ENCODE measurements around the gene ZIC2.

The ZIC2 gene

DNA sequence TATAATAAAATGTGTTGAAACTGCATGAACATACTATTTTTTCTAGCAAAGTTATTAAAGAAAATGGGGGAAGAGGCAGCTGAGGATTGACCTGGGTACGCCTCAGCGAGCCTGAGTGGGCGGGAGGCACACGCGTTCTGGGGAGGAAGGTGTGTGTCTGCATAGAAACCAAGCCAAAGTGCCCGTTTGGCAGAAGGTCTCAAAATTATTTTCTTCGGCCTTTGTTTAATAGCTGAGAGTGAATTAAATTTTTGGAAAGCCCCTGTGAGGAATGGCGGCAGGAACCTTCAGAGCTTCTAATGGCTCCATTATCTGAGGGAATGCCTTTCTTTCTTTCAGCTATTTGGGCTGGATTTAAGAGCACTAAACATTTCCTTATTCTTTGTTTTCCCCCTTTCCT lies 5.2 kb downstream of the ZIC2 start:
- no peak for DNase-seq

DNA sequence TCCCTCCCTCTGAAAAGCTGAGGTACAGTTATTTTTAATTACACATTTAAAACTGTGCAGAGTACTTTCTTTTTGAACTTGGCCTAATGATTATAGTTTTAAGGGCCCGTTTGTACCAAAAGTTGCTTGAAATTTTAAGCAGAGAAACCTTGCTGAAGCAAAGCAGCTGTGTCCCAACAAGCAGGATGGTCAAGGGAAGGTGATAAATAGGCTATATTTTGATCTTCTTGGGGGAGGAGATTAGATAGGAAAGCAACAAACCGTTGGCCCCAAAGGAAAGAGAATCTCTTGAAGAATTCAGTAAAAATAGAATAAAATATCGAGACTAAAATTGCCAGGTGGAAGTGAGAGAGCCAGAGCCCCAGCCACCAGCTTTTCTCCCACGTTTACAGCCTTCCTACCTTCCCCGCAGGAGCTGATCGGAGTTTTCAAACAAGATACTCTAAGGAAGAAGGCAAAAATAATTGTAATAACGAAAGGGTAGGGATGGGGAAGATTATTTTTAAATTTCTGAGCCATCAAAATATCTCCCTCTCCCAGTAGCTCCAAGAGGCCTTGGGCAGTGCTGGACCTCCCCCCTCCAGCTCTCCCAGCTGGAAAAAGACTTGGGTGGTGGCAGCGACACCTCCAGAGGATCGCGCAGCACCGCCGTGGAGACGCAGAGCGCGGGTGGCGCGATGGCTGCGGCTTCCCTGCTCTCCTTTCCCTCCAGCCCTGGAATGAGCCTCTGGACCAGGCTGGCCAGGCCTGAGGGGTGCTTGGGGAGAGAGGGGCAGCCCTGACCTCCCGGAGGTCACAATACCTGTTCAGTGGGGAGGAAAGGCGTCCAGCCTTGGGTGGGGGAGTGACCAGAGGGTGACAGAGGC lies 5.8 kb downstream of the ZIC2 start:
- DNase-seq: no peak

DNA sequence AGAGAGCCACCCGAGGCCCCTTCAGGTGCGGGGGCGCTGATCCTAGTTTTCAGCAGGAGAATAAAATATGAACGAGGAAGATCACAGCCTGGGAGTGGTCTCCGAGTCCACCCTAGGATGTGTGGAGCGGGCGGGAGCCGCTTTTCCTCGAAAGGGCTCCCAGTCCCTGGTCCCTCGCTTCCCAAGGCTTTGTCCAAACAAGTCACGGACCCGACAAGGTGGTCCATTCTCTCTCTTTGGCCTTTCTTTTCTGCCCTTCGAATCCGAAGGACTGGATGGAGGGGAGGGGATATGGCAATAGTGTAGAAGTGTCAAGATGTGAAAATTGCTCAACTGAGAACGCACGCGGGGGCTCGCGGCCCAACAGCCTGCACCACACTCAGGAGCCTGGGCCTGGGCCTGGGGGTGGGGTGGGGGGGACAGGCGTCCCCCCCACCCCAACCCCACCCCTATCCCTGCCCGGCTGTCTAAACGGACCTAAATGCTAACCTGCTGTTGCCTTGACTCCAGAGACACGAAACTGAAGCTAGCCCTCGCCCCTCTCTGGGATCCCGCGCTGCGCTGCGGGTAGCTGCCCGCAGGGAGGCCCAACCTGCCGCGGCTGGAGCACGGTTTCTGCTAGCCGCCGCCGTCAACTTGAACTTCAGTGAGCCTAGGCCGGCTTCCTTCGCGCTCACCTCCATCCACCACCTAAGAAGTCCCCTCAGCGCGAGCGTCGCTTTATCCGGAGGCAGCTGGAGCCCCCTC lies 7.1 kb downstream of the ZIC2 start:
- no peak for DNase-seq

DNA sequence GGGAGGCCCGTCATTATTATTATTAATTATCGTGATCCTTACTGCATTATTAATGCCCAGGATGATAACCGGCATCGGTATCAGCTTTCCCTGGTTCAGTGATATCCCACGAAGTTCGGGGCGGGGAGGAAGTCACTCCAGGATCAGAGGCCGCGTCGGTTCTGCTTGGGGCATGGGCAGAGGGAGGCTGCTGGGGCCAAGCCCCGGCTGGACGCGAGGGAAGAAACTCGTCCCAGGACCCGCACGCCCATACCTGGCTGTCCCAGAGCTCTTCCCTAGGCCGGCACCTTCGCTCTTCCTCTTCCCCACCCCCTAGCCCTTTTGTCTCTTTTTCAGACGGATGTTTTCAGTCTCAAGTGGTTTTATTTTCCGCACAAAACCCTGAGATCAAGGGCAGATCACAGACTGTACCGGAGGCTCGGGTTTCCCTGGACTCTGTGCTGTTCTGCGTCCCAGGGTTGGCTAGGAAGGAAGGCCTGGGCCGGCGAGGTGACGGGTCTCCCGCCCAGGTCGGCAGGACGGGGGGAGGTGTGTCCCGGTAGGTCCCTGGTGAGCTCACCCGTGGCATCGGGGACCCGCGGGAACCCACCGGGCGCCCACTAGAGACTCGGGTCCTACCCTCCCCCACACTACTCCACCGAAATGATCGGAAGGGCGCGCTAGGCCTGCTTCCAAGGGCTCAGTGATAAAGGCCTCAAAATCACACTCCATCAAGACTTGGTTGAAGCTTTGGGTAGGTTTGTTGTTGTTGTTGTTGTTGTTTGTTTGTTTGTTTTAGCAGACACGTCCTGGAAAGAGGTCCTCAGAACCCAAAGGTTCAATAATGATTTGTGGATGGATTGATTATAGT lies 7.9 kb downstream of the ZIC2 start:
- DNase-seq: no peak

DNA sequence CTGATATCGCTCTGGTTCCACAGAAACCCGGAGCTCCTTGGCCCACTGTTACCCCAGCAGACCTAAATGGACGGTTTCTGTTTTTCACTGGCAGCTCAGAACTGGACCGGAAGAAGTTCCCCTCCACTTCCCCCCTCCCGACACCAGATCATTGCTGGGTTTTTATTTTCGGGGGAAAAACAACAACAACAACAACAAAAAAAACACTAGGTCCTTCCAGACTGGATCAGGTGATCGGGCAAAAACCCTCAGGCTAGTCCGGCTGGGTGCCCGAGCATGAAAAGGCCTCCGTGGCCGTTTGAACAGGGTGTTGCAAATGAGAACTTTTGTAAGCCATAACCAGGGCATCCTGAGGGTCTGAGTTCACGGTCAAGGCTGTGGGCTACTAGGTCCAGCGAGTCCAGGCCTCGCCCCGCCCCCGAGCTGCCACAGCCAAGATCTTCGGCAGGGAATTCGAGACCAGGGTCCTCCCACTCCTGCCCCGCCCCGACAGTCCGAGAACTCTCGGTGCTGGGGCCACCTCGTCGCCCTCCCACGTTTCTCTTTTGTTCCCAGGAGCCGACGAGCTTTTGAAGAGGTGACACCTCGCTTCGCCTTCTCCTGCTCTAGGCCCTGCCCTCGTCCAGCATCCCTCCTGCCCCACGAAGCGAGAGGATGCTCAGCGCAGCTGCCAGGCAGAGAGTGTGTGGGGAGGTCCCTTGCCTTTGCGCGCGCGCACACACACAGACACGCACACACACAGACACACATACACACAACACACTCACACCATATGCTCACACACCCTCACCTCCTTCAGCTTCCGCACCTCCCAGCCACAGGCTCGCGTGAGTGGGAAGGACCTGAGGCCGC lies 8.8 kb downstream of the ZIC2 start:
- DNase-seq: no peak

DNA sequence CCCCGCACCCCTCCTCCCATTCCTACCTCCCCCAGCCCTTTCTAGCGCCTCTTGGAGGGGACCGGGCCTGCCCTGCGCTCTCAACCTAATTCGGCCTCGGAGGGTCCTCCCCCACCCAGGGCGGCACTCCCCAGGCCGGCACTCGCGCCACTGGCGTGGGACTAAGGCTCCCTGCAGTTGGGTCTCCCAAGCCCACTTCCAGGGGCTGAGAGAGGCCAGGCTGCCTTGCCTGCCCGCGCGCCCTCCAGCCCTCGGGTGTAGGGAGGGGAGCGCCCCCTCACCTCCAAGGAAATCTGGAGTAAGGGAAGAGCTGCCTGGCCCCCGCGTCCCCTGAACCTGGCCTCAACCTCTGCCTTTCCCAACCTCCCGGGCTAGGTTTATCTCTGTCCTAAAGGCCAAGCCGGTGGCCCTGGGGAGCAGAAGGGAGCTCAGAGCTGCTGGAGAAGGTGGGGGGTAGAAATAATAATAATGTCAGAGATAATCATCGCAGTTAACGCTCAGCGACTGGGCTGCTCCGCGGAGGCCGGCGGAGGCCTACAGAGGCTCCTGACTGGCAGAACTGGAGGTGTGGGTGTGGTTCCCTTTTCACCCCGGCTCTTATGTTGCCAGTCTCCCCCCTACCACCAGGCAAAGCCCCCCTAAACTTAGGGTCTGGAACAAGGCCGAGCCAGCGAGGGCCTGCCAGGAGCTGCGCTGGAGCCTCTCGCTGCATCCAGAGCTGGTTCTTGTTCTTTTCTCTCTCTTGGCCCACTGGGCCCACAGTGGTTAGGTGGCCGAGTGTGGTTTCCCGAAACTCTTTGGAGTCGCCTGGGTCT lies 9.6 kb downstream of the ZIC2 start:
- DNase-seq: no peak

DNA sequence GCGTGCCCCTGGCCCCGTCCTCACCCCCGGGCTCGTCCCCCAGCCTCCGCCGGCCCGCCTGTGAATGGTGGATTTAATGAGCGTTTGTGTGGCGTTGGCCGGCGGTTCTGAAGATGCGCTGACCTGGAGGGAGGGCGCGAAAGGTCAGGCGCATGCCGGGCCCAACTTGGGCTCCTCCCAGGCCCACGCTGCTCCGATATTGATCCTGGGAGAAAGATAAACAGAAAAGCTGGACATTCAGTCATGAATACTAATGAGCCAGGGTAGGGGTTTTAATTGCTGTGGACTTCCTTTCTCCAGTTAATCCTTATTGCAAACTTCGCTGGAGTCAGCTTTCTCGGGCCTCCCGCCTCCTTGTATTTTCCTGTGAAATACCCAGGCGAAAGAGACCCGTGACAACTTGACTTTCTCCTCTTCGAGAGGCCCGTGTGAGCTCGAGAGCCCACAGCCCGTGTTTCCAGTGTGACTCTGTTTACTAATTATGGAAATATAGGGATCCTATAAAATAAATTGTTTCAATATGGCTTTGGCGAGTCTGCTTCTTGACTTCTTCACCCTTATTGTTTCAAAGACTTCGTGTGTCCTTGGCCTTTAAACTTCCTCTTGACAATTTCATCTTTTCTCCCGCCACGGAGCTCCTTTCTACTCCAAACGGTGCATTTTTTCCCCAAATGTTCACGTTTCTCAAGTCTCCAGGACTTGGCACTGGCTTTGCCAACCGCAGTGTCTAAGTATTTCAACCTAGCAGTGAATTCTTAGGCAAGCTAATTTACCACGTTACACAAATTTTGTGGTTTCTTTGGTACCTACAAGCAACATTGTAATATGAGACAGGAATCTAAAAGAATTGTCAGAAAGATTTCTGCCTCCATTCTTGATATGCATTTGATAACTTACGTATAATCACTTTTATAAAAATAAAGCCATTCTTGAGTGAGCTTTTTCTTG lies 10.5 kb downstream of the ZIC2 start:
- DNase-seq: no peak

DNA sequence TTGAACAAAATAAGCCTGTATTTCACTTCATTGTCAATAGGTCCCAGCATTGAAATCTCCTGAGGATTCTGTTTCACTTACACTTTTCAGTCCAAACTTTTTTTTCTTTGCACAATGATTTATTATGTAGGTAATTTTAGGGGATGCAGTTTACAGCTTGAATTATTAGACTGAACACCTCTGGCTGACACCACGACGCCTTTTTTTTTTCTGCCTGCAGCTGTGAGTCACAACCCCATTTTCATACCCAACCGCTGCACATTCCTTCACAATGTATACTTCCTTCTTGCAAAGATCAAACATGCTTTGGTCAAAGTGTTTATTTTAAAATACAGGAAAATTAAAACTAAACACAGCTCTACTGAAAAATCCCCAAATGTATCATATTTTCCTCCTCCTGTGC lies 11.4 kb downstream of the ZIC2 start:
- peak; percentile 55 for DNase-seq

DNA sequence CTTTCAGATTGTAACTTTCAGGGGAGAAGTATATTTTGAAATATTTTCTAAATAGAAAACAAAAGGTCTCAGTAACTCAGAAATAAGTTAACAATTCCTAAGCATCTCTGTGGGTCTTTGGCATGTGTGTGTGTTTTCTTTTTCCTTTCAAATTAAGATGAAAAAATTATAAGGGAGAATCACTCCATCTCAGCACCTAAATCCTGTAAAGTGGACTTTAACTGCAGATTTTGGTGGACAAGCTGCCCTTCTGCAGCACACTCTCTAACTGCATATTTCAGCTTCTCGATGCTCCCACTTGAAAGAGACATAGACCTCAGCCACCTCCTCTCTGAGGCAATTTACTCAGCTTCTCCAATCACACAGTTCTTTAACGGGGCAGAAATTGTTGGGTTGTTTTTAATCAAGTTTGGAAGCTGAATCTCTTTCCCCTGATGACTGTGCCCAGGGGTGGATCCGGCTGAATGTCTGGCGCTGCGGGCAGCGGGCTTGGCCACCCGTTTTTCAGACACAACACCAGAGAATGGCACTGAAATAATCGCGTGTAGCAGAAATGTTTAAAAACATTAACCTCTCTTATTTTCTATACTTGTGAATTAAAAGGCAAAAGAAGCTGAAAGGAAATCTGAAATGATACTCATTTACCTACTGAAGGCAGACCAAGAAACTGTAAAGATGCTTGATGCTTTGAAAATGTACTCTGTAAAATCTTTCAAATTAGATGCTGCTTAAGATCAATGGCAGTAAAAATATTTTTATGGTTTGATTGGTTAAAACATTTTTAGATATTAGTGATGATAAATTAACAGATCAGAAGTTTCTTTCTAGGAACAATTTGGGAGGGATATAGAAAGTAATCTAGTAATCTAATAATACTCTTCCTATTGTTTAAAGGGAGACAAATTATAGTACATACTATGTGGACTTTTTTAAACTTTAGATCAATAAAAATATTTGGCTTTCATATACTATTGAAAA lies 12.4 kb downstream of the ZIC2 start:
- no peak for DNase-seq

DNA sequence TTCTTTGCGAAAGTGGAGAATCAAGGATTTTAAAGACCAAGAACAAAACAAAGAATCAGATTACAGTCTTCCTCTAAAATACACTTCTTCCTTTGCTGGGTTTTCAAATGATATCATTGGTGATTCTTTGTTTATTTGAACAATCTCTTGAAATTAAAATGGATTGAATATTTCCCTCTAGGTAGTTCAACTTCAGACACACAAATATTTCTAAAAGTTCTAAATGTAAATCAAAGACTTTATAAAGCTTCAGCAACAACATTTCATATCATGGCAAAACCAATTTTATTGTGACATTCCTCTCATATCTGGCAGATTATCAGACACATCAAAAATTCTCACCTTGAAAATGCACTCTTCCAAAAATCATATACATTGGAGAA lies 13.0 kb downstream of the ZIC2 start:
- DNase-seq: no peak

DNA sequence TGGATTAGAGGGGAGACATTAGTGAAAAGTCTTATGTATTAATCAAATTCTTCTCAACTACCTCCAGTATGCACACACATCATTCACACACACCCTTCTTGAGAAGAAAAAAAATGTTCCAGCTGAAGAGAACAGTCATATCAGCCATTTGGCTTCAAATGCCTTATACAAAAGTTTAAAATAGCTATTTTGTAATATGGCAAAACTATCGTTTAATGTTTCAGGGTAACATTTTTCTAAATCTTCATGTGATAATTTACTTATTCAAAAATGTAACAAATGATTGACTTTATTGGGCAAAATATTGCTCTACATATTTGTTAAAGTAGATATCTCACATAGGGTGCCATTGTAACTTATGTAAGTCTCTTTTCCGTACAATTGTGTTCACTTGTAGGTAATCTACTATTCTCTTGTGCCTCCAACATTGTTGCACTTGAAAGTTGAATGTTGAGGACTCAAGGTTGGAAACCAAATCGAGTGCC lies 13.6 kb downstream of the ZIC2 start:
- no peak for DNase-seq

DNA sequence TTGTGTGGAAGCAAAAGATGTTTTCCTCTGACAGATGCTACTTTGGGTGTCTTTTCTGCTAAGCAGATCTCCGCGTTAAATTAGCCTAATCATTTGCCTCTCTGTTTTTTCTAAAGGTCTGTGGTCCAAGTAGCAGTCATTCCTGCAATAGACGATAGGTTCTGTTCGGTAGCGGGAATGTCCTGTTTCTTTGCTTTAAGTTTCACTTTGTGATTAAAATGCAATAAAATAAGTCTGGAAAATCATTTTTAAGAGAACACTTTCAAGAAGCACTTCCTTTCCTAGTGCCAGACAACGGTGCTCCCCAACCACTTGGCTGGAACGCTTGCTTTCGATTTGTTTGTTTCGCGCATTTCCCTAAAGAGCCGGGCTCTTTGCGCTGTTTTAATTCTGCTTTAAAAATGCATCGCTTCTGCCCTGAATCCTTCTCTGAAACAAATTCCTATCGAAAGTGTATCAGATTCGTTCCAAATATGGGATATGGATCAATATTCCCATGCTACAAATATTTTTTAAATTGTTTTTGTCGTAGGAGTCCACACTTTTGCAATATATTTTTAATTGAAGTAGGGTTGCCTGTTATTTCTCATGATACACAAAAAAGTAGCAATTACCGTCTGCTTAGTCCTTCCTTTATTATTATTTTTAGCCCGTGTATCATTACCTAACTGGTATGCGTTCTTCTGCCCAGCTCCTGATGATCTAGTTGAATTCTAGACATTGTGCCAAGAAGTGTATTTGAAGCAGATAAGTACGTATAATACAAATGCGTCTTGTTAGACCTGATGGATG lies 14.2 kb downstream of the ZIC2 start:
- DNase-seq: peak; percentile 17

DNA sequence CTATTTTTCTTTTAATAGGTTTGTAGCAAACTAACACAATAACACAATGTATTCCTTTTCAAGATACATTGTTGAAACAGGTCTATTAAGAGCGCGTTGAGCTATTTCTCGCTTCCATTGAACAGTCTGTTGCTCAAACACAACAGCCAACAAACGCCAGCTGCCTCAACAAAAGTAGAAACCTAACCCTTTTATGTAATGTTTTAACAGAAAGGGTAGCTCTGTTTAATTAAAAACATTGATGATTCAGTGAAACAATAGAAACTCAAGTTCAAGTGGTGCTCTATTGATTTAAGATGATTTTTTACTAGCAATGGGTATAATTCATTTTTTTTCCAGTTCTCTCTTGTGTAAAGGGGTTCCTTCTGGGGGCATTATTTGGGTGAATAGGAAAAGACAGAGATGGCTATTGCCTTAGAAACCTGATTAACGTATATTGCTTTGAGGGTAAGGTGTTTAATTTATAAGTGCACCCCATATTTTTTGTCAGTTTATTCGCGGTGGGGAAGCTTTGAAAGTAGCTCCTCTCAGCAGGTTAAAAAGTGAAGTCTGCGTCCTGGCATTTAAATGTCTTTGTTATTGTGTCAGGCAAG lies 14.9 kb downstream of the ZIC2 start:
- no peak for DNase-seq

DNA sequence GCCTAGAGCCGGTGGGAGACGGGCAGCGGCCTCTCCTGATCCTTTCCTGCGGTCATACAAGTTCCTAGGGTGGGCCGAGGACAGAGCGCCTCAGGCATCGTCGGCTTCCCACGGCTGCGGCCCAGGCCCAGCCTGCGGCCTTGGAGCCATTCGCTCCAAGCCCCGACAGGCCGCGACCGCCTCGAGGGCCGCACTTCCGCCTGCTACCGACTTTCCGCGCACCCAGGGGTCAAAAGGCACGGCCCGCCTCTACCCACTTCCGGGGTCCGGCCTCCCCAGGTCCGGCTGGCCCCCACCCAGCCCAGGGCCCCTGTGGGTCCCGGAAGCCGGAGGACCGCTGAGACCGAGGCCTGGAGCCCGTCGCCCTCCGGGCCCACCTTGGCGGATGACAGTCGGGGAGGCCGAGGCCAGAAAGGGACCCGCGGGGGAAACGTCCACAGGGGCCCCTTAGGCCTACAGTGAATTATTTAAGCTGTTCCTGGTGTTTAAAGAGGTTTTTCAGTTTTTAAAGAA lies 16.2 kb downstream of the ZIC2 start:
- DNase-seq: no peak

DNA sequence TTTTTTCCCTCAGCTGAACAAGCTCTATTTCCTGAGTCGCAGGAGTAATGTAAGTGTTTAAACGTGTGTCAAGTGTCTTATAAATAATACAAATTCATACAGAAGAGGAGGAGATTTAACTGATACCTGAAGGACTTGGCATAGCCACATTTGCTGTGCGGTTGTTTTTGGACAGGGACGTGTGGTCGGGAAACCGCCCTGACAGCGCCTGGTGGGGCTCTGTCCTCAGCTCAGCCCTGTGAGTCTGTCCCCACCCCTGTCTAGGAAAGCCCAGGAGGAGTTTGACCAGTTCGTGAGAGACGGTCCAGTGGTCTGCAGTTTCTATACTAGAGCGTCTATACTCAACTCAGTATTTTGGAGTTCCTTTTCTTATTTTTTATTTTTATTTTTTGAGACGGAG lies 16.7 kb downstream of the ZIC2 start:
- DNase-seq: no peak

DNA sequence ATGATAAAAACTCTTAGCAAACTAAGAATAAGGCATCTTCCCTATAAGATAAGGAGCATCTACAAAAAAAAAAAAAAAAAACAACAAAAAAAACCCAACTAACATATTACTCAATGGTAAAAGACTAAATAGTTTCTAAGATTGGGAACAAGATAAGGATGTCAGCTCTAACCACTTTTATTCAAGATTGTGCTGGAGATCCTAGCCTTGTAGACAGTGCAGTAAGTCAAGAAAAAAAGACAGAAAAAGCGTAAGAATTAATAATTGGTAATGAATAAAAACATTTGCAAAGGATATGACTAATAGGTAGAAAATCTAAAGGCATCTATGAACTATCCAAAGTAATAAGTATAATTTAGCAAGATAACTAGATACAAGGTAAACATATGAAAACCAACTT lies 33.0 kb downstream of the ZIC2 start:
- no peak for DNase-seq

DNA sequence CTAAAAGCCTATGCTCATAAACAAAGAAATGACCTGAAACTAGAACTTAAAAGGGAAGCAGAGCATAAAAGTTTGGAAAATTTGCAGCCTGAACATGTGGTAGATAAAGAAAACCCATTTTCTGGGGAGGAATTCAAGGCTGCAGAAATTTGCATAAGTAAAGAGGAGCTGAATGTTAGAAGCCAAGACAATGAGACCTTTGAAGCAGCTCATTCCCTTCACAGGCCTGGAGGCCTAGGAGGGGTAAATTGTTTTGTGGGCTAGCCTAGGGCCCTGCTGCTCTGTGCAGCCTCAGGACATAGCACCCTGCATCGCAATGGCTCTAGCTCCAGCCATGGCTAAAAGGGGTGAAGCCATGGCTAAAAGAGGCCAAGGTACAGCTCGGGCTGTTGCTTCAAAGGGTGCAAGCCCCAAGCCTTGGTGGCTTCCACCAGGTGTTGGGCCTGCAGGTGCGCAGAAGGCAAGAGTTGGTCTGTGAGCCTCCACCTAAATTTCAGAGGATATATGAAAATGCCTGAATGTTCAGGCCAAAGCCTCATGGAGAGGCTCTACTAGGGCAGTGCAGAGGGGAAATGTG lies 38.3 kb downstream of the ZIC2 start:
- no peak for DNase-seq
